ENCODE data around the gene PCDHB2. TPM values are rescaled to one million over a fixed set of nuclear protein-coding genes. Genes with fewer than 3 reads are reported as not detected.
A peak's percentile ranks its signal among the peaks of the same experiment; 100 is the strongest.

Gene PCDHB2
- total RNA-seq, 1 experiment from 2014 or later, result 12.8 TPM

- BruUV-seq (replicated peaks), result no TSS peak
- ATAC-seq (no peak), DNase-seq (ENCODE audit: low read depth, low spot score) (no peak)
- CTCF ChIA-PET, result interaction anchor here (0.6 kb wide), 1 partner anchor 114 kb away, joined by 3 read pairs; no protein-coding TSS in a partner anchor
- intact Hi-C loops (cut with micrococcal nuclease; ENCODE audit: unreplicated experiment), result no loop called here
- H3K4me1 ChIP-seq (ENCODE audit: control insufficient read depth, insufficient read depth, low read length), result peaks cover 3% of the 10 kb centered on the region
- H3K9me3 ChIP-seq (ENCODE audit: control insufficient read depth, insufficient read depth, low read depth, low read length), result no peaks in the 10 kb centered on the region
- peaks cover 2% of the 10 kb centered on the region; the same call in 1 of the 2 replicates for H3K27me3 ChIP-seq (ENCODE audit: control insufficient read depth, insufficient read depth, low read length)
- no peak overlapping the region for H3K27ac ChIP-seq (ENCODE audit: low read length)
- no peak overlapping the region for H3K4me3 ChIP-seq (ENCODE audit: low read depth in 2 of 2, low read length in 2 of 2)
- H3K36me3 ChIP-seq (ENCODE audit: control insufficient read depth, insufficient read depth, low read length), result no peaks in the 10 kb centered on the region
- in situ Hi-C loops (cut with HindIII; ENCODE audit: low pct_unique_long_range_greater_than_20kb, low sequenced_read_pairs), result loop anchor here (25.0 kb wide), 1 partner anchor 105 kb away; the partner anchor contains the start of genes PCDHB10, PCDHB11, PCDHB16 and PCDHB8
- POLR2A ChIA-PET, result interaction anchor here (1.0 kb wide), 1 partner anchor 32 kb away, joined by 3 read pairs; no protein-coding TSS in a partner anchor
- TF ChIP-seq TCF7L2 (IDR thresholded peaks at IDR 0.05; ENCODE audit: low read depth, low read length) (no peak), SIN3A (IDR thresholded peaks at IDR 0.05; ENCODE audit: borderline replicate concordance, insufficient read depth, low read depth, low read length) (no peak), POLR2AphosphoS5 (IDR thresholded peaks at IDR 0.05; ENCODE audit: low read depth, low read length) (no peak), REST (IDR thresholded peaks at IDR 0.05; ENCODE audit: insufficient read depth in 1 of 2, low read depth in 2 of 2, low read length in 1 of 2) (no peak), CTCF (IDR thresholded peaks at IDR 0.05) (no peak)
Measured at GRCh38 chr5:141082228-141082627, 12.2 kb upstream of the PCDHB2 start.

- intact Hi-C loops (cut with micrococcal nuclease; ENCODE audit: unreplicated experiment) (no loop called here), in situ Hi-C loops (cut with HindIII; ENCODE audit: low pct_unique_long_range_greater_than_20kb, low sequenced_read_pairs) (loop anchor here (25.0 kb wide), 1 partner anchor 103 kb away; the partner anchor contains the start of genes PCDHB10, PCDHB11, PCDHB16 and PCDHB8)
- Histone ChIP-seq H3K9me3 (ENCODE audit: control insufficient read depth, insufficient read depth, low read depth, low read length) (no peaks in the 10 kb centered on the region), H3K27ac (ENCODE audit: low read length) (peak overlapping the region; percentile 86), H3K4me3 (ENCODE audit: low read depth in 2 of 2, low read length in 2 of 2) (peak overlapping the region; percentile 66 to 75), H3K4me1 (ENCODE audit: control insufficient read depth, insufficient read depth, low read length) (peaks cover 3% of the 10 kb centered on the region), H3K27me3 (ENCODE audit: control insufficient read depth, insufficient read depth, low read length) (peaks cover 2% of the 10 kb centered on the region; the same call in 1 of the 2 replicates), H3K36me3 (ENCODE audit: control insufficient read depth, insufficient read depth, low read length) (no peaks in the 10 kb centered on the region)
- DNase-seq (ENCODE audit: low read depth, low spot score) (peak; percentile 53), ATAC-seq (peak; percentile 100)
- ChIA-PET POLR2A (no interaction called here), CTCF (interaction anchor here (0.7 to 1.3 kb wide), 2 partner anchors 10 to 103 kb away, joined by 3 to 4 read pairs; partner anchors contain the start of gene PCDHB2)
- no peak for TF ChIP-seq REST (IDR thresholded peaks at IDR 0.05; ENCODE audit: insufficient read depth in 1 of 2, low read depth in 2 of 2, low read length in 1 of 2)
- TF ChIP-seq CTCF (IDR thresholded peaks at IDR 0.05), result peak; percentile 89
- BruUV-seq (replicated peaks), result no TSS peak
Measured at GRCh38 chr5:141084487-141084989, 9.9 kb upstream of the PCDHB2 start.
